ENCODE results near the gene ZNF785.
"Not testable (repeated sequence)": the region's sequence is repeated elsewhere in the genome, so short reads cannot be mapped to it uniquely, and the experiment has no call there.

The ZNF785 gene

GRCh38 chr16:30565526-30565925 is 20.0 kb downstream of the ZNF785 start:
- no peak for DNase-seq

- DNase-seq: no peak
Measured at GRCh38 chr16:30562021-30562420, 23.5 kb downstream of the ZNF785 start.

- no peak for DNase-seq
Measured at GRCh38 chr16:30561089-30561816, 24.2 kb downstream of the ZNF785 start.

GRCh38 chr16:30559690-30560089 is 25.8 kb downstream of the ZNF785 start:
- no peak for DNase-seq

GRCh38 chr16:30558789-30559377 is 26.6 kb downstream of the ZNF785 start:
- DNase-seq: no peak

- peak; percentile 98 for DNase-seq
Measured at GRCh38 chr16:30557957-30558788, 27.3 kb downstream of the ZNF785 start, which contains the start of gene ZNF764. ZNF764 (minus strand) TSS chr16:30558374; CDS start chr16:30558182, 192 bp downstream.

GRCh38 chr16:30557707-30557956 is 27.9 kb downstream of the ZNF785 start:
- no peak for DNase-seq

GRCh38 chr16:30556125-30556473 is 29.4 kb downstream of the ZNF785 start:
- no peak for DNase-seq

GRCh38 chr16:30555315-30556124 is 30.0 kb downstream of the ZNF785 start:
- no peak for DNase-seq

GRCh38 chr16:30554557-30555314 is 30.8 kb downstream of the ZNF785 start:
- DNase-seq: no peak

GRCh38 chr16:30553393-30553899 is 32.1 kb downstream of the ZNF785 start:
- no peak for DNase-seq

- DNase-seq: no peak
Measured at GRCh38 chr16:30552956-30553355, 32.5 kb downstream of the ZNF785 start.

- no peak for DNase-seq
Measured at GRCh38 chr16:30551781-30552180, 33.7 kb downstream of the ZNF785 start.

GRCh38 chr16:30548416-30549253 is 36.9 kb downstream of the ZNF785 start:
- no peak for DNase-seq

- no peak for DNase-seq
Measured at GRCh38 chr16:30546115-30546514, 39.4 kb downstream of the ZNF785 start.

GRCh38 chr16:30543067-30543466 is 42.4 kb downstream of the ZNF785 start:
- no peak for DNase-seq

GRCh38 chr16:30541502-30542329 is 43.8 kb downstream of the ZNF785 start:
- no peak for DNase-seq

GRCh38 chr16:30540916-30541464 is 44.5 kb downstream of the ZNF785 start:
- DNase-seq: not testable (repeated sequence)

GRCh38 chr16:30539986-30540526 is 45.4 kb downstream of the ZNF785 start:
- not testable (repeated sequence) for DNase-seq
